ENCODE results near the gene TMEM171.

DNA sequence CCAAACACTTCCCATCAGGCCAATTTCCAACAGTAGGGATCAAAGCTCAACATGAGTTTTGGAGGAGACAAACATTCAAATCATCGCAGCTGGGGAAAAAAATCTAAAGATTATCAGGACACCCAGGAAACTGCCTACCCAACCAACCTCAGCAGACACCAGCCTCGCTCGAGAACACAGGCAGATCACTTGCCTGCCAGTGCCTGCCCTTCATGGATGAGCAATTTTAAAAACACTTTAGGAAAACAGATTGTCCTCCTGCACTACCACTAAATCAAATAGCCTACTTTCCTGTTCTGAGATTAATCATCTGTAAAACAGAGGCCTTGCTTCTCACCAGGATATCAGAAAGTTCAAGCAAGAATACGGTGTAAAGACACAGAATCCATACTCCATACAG lies 37.9 kb downstream of the TMEM171 start:
- TF ChIP-seq POLR2A (IDR thresholded peaks at IDR 0.05; ENCODE audit: low read length) (no peak), GATA1 (IDR thresholded peaks at IDR 0.05; ENCODE audit: low read depth, low read length) (no peak)
